ENCODE measurements around the gene SHANK2.
"Not testable (repeated sequence)": the region's sequence is repeated elsewhere in the genome, so short reads cannot be mapped to it uniquely, and the experiment has no call there.

Gene SHANK2

GRCh38 chr11:71245601-71246391, 6.6 kb downstream of the SHANK2 start:
- no peak for DNase-seq

- DNase-seq: no peak
Observed at GRCh38 chr11:71244116-71244810, 8.1 kb downstream of the SHANK2 start.

- DNase-seq: no peak
Observed at GRCh38 chr11:71242391-71242790, 10.0 kb downstream of the SHANK2 start.

- no peak for DNase-seq
Observed at GRCh38 chr11:71241721-71242259, 10.6 kb downstream of the SHANK2 start.

- no peak for DNase-seq
Observed at GRCh38 chr11:71240865-71241691, 11.3 kb downstream of the SHANK2 start.

GRCh38 chr11:71240061-71240690, 12.2 kb downstream of the SHANK2 start:
- no peak for DNase-seq

GRCh38 chr11:71239581-71239980, 12.8 kb downstream of the SHANK2 start:
- DNase-seq: no peak

GRCh38 chr11:71238941-71239340, 13.4 kb downstream of the SHANK2 start:
- DNase-seq: no peak

- no peak for DNase-seq
Observed at GRCh38 chr11:71238285-71238875, 14.0 kb downstream of the SHANK2 start.

- no peak for DNase-seq
Observed at GRCh38 chr11:71237853-71238252, 14.5 kb downstream of the SHANK2 start.

GRCh38 chr11:71236836-71237475, 15.4 kb downstream of the SHANK2 start:
- no peak for DNase-seq

GRCh38 chr11:71235719-71236118, 16.7 kb downstream of the SHANK2 start:
- no peak for DNase-seq

- DNase-seq: not testable (repeated sequence)
Observed at GRCh38 chr11:71233896-71234852, 18.2 kb downstream of the SHANK2 start.

GRCh38 chr11:71232364-71232763, 20.0 kb downstream of the SHANK2 start:
- no peak for DNase-seq

- DNase-seq: no peak
Observed at GRCh38 chr11:71228961-71229360, 23.4 kb downstream of the SHANK2 start.

- no peak for DNase-seq
Observed at GRCh38 chr11:71227058-71227659, 25.2 kb downstream of the SHANK2 start.

- no peak for DNase-seq
Observed at GRCh38 chr11:71223671-71224660, 28.4 kb downstream of the SHANK2 start.

- no peak for DNase-seq
Observed at GRCh38 chr11:71223081-71223405, 29.3 kb downstream of the SHANK2 start.
